GM10248 (cell line): ENCODE data around the gene ATAD3C.
A peak's percentile ranks its signal among the peaks of the same experiment; 100 is the strongest.
"Not testable (repeated sequence)": the region's sequence is repeated elsewhere in the genome, so short reads cannot be mapped to it uniquely, and the experiment has no call there.

Experiments
- CTCF ChIA-PET: fragments of 300-600 bp; sonication (Branson Sonifier 250); formaldehyde crosslinking; extraction: SDS; loops from one replicate; lab custom pipeline; 2021; ENCODE audit warnings: antibody characterized with exemption; lab: Yijun Ruan, JAX
- POLR2A ChIA-PET: fragments of 350-650 bp; sonication (Branson Sonifier 250); formaldehyde crosslinking; extraction: SDS; loops from one replicate; lab custom pipeline; 2020; ENCODE audit warnings: antibody characterized with exemption; lab: Yijun Ruan, JAX
- DNase-seq: peaks from one replicate; pipeline ENCODE4 v3.0.0; 2012; ENCODE audit errors: extremely low spot score
- CTCF ChIP-seq: IDR thresholded peaks from 2 replicates; pipeline ENCODE4 v1.5.1; 2012; ENCODE audit warnings: mild to moderate bottlenecking, low read depth; ENCODE audit errors: extremely low read depth, missing control alignments, control extremely low read depth

Gene ATAD3C

GRCh38 chr1:1491601-1492000, 42.1 kb downstream of the ATAD3C start:
- CTCF ChIA-PET = interaction anchor here (1.7 kb wide), 2 partner anchors 14 to 50 kb away, joined by 4 to 5 read pairs; no protein-coding TSS in a partner anchor
- no peak for DNase-seq
- POLR2A ChIA-PET = interaction anchor here (0.7 kb wide), 1 partner anchor 8 kb away, joined by 5 read pairs; no protein-coding TSS in a partner anchor
- TF ChIP-seq CTCF = no peak

- POLR2A ChIA-PET, DNase-seq: not testable (repeated sequence)
- CTCF ChIA-PET = interaction anchor here (1.4 kb wide), 1 partner anchor 10 kb away, joined by 3 read pairs; no protein-coding TSS in a partner anchor
Observed at GRCh38 chr1:1494311-1494710, 44.8 kb downstream of the ATAD3C start.

GRCh38 chr1:1495461-1495975, 46.0 kb downstream of the ATAD3C start:
- POLR2A ChIA-PET, DNase-seq, CTCF ChIA-PET: not testable (repeated sequence)

- TF ChIP-seq CTCF = peak; percentile 61
- CTCF ChIA-PET = interaction anchor here (0.8 to 2.7 kb wide), 16 partner anchors 10 to 147 kb away, joined by 3 to 13 read pairs (median 5); partner anchors contain the start of gene CCNL2
- POLR2A ChIA-PET = not testable (repeated sequence)
- peak; percentile 39 for DNase-seq
Observed at GRCh38 chr1:1504777-1505365, 55.4 kb downstream of the ATAD3C start.

- CTCF ChIA-PET = interaction anchor here (0.6 to 2.7 kb wide), 13 partner anchors 10 to 147 kb away, joined by 3 to 13 read pairs (median 5); partner anchors contain the start of gene CCNL2
- peak; percentile 15 for TF ChIP-seq CTCF
- DNase-seq, POLR2A ChIA-PET: not testable (repeated sequence)
Observed at GRCh38 chr1:1505366-1505798, 55.9 kb downstream of the ATAD3C start.

GRCh38 chr1:1505801-1506200, 56.3 kb downstream of the ATAD3C start:
- POLR2A ChIA-PET, DNase-seq: not testable (repeated sequence)
- CTCF ChIA-PET = interaction anchor here (0.6 to 2.7 kb wide), 10 partner anchors 15 to 134 kb away, joined by 3 to 13 read pairs (median 5); partner anchors contain the start of gene CCNL2

GRCh38 chr1:1507305-1507704, 57.8 kb downstream of the ATAD3C start:
- no peak for TF ChIP-seq CTCF
- ChIA-PET POLR2A (no interaction called here), CTCF (no interaction called here)
- DNase-seq = no peak

- POLR2A ChIA-PET, CTCF ChIA-PET, DNase-seq: not testable (repeated sequence)
Observed at GRCh38 chr1:1508775-1509464, 59.4 kb downstream of the ATAD3C start.

- DNase-seq, POLR2A ChIA-PET, CTCF ChIA-PET: not testable (repeated sequence)
Observed at GRCh38 chr1:1509465-1509850, 60.0 kb downstream of the ATAD3C start.
